Measurements from ENCODE around the gene MAPK8IP2.
"Not testable (repeated sequence)": the region's sequence is repeated elsewhere in the genome, so short reads cannot be mapped to it uniquely, and the experiment has no call there.

The MAPK8IP2 gene

DNA sequence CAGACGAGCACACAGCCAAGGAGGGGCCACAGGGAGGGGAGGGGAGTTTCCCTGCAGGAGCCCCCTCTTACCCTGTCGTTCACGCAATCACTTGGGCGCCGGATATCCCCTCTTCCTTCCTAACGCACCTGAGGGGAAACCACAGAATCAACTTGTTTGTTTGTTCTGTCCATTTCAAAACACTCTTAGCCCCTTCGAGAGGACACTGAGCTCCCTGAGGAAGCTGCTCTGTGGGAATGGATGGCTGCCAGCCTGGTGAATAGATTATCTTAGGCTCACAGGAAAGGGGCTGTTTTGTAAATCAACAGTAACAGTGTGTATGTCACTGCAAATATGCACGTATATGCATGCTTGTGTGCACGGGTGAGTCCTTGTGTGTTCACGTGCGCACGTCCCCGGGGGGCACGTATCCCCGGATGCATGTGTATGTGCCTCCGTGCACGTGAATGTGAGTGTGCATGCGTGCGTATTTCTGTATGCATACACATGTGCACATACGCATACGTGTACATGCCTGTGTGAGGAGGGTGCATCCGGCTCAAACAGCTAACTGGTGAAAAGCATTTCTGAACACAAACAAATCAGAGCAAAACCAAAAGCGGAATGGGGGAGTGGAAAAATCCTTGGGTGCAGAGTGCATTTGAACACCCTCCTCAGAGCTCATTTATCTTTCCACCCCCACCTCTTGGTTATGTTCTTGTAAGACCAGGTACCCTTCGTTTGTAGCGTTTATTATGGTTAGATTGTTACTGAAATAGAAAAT is 20.2 kb downstream of the MAPK8IP2 start:
- peak; percentile 61 for DNase-seq

DNA sequence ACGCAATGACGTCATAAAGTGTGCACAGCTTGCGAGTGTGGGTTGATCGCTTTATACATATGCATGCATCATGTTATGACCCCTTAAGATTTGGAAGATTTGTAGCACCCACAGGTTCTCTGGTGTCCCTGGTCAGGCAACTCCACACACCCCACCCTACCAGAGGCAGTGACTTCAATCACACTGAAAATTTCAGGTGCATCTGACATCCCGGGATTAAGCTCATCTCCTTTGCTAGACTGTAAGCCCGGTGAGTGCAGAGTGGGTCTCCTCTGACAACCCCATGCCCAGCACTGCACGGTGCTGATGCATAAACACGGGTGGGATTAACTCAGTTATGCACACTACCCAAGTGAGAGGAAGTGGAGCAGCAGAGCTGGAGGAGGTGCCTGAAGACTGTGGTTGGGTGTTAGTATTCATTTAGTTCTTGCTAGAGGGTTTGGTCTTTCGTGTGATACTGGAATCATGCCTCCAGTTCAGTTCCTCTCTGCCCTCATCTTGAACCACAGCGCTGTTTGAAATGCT is 20.8 kb downstream of the MAPK8IP2 start:
- peak; percentile 55 for DNase-seq

DNA sequence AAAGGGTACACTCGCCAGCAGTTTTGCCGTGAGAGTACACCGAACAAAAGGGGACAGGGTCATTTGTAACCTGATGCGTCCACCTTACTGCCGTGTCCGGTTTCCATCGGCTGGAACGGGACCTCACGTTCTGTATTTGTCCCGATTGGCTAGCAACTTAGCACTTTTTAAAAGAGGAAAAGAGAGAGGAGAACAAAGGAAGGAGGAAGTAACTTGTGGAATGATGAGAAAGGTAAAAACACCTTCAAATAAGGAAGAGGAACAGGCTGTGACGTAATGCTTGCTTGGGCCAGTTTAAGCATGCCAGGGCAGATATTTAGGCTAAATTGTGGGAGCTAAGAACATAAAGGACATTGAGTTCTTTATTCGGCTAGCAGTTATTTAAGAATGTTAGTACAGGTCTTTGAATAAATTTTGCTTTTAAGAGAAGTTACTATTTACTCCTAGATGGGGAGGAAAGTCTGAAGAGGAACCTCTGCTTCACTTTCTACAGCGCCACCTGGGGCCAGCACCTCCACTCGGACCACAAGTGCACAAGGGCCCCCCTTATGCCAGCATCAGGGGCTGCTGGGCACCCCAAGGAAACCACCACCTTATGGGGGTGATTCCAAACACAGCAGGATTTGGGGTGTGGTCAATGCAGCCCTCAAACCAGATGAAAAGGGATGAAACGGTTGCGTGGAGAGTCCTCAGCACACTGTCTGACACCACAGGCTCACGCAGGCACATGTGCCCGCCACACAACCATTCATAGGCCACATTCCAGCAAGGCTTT is 21.5 kb downstream of the MAPK8IP2 start:
- peak; percentile 23 for DNase-seq

DNA sequence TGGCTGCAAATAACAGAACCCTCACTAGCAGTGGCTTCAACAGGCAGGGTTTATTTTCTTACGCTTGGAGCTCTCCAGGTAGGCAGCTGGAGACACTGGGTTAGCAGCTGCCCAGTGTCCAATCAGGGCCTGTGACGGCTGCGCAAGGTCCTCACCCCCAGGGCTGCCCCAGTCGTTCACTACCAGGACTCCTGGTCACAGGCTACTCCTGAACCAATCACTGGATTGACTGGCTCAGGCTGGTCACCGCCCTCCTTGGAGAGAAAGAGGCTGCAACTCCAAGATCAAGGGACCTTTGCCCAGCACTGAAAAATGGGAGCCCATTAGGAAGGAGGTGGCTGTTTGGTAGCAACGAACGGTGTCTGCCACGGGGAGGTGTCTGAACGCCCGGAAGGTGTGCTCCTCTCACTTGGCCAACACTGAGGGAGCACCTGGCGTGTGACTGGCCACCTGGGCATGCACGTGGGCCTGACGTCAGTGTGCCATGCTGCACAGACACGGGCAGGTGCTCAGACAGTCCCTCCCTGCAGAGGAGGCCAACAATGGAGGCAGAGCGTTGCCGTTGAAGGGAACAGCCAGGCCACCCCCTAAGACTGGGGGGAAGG is 22.2 kb downstream of the MAPK8IP2 start:
- DNase-seq = no peak

DNA sequence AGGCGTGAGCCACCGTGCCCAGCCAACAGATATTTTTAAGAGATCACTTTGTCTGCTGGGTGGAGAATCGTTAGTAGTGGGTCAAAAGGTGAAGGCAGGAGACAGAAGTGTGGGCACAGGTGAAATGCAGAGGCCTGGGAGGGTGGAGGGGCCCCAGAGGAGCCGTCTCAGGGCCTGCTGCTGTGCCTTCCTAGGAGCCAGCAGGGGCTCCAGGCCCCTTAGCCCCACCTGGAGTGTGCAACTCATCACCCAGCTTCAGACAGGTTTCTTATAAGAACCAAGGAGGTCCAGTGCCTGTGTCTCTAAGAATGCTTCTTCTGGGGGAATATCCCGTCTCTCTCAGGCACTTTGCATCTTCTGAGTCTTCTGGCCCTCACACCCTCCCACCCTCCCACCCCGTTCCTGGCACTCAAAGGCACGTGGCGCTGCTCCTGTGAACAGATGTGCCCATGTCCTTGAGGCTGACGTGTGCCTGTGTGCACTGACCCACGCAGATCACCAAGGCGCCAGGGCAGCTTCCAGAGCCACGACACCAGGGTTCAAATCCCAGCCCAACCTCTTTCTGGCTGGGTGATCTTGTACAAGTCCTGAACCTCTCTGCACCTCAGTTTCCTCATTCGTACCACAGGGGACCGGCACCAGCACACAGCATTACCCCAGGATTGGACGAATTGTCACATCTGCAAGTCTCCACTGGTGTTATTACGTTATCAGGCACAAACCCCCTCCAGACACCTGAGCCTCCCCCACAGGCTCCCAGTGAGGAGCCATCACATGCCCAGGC is 23.9 kb downstream of the MAPK8IP2 start:
- no peak for DNase-seq

DNA sequence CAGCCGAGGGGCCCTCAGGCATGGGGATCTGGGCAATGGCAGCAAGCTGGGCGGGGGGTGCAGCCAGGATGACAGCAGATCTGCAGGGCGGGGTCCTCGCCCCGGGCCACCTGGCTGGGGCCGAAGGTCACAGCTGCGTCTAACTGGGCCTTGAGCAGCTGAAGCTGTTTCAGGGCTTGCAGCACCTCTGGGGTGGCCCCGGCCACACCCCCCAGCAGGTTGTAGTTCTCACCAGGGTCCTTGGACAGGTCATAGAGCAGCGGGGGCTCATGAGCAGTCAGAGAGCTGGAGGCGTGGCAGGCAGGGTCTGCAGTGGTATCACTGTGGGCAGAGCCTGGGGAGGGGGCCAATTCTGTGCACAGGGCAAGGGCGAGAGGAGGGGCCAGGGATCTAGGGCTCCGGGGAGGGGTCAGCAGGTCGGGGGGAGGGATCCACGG is 24.6 kb downstream of the MAPK8IP2 start:
- no peak for DNase-seq

DNA sequence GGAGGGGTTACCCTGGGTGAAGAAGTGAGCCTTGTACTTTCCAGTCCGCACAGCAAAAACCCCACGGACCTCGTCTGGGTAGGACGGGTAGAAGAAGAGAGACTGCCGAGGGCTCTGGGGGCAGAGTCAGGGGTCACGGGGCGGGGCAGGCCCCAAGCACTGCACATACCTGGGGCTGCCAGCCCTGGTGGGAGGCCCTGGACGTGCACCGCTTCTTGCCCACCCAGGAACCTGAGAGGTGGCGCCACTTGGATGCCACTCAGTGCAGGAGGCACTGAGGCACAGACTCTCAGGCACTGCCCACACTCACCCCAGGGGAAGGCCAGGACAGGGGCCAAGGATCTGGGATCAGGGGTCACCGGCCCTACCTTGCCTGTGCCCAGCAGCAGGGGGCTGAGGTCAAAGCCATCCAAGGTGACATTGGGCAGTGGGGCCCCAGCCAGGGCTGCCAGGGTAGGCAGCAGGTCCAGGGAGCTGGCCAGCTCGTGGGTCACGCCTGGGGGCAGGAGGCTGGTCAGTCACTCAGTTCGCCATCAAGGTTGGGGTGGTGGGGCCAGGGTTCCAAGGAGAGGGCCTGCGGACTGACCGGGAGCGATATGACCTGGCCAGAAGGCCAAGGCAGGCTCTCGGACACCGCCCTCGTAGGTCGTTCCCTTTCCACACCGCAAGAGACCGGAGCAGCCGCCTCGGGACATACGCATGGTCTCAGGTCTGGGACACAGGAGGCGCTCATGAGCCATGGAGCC is 25.1 kb downstream of the MAPK8IP2 start:
- no peak for DNase-seq

DNA sequence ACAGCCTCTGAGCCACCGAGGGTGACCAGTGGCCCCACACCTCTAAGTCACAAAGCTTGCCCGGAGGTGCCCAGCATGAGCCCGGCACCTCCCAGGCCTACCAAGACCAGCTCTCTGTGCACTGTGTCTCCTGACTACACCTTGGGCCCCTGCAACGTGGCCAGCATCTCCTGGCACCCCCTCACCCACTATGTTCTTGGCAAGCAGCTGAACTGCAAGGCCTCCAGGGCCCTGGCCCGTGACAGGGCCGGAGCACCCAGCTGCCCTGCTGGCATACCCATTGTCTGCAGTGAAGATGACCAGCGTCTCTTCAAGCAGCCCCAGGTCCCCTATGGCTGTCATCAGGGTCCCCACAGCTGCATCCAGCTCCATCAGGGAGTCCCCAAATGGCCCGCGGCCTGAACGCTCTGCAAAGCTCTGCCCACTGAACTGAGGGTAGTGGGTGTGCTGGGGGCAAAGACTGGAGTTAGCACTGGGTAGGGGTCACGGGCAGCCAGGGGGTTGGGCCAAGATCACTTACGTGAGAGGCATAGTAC is 25.8 kb downstream of the MAPK8IP2 start:
- no peak for DNase-seq

DNA sequence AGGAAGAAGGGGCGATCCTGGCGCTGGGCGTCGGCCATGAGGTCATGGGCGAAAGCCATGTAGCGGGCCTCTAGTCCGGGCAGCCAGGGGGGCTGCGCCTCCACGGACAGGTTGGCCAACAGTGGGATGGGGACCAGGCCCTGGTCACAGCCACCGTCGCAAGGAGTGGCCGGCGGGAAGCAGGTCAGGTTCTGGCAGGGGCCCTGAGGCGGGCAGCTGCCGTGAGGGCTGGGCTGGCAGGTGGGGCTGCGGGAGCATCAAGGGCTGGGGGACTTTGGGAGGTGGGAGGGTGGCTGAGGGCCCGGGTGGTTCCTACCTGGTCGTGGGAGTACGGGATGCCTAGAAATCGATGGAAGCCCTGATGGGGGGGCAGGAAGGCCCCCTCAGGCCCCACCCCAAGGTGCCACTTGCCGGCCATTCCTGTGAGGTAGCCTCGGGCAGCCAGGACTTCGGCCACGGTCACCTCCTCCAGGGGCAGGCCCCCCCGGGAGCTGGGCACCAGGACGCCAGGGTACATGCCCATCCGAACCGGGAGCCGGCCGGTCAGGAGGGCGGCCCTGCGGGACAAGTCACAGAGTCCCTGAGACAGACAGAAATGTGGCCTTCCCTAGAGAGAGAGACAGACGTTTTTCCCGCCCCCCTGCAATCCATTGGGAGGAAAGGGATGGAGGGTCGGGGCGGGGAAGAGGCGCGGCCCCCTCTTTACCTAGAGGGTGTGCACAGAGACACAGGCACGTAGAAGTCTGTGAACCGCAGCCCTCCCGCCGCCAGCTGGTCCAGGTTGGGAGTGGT is 26.5 kb downstream of the MAPK8IP2 start:
- no peak for DNase-seq

DNA sequence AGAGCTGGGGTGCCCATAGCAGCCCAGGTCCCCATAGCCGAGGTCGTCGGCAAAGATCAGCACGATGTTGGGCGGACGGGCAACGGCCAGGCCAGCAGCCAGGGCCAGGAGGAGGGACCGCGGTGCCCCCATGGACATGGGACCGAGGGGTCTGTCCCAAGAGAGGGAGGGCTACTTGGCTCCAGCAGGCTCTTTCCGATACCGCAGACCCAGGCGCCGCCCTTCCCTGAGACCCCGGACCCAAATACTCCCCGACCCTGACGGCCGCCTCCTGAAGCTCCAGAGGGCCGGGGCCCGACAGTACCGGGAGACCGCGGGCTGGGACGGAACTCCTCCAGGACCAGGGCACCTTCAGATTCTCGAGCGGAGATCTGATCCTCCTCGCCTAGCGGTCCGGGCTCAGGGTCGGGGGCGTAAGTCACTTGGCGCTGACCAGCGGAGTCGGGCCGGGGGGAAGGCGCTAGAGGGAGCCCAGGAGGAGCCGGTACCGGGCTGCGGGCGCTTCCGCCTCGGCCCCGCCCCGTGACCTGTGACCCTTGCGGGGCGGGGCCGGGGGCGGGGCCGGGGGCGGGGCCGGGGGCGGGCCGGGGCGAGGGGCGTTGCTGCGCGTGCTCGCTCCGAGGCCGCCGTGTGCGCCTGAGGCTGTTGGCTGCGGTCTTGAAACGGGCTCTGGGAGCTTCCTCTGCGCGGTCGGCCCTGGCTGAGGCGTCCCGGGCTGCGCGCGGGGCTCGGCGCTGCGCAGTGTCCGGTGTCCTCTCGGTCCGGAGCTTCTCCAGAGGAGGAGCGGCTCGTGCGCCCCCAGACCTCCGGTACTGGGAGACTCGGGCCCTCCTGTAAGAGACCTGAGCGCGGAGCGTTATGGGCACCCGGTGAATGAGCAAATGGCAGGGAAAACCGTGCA is 27.3 kb downstream of the MAPK8IP2 start, which contains the start of gene ARSA:
TSS of gene ARSA (minus strand) at position 511 of the 901 bp plus-strand sequence. CDS start at position 138, 373 bp downstream.
- peak; percentile 75 for DNase-seq

DNA sequence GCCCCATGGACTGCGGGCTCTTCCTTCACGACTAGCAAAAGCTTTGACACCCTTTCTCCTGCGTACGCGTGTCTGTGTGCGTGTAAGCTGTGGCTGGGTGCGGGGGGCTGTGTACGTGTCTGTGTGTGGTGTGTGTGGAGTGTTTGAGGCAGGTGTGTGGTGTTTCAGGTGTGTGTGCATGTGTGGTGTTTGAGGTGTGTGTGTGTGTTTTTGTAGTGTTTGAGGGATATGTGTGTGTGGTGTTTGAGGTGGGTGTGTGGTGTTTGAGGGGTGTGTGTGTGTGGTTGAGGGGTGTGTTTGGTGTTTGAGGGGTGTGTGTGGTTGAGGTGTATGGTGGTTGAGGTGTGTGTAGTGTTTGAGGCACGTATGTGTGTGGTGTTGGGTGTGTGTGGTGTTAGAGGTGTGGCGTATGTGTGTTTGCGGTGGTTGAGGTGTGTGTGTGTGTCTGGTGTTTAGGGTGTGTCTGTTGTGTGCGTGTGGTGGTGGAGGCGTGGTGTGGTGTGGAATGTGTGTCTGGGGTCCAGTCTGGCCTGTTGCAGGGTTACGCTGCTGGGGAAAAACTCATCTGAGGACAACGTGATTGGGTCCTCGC is 28.0 kb downstream of the MAPK8IP2 start:
- DNase-seq = no peak

DNA sequence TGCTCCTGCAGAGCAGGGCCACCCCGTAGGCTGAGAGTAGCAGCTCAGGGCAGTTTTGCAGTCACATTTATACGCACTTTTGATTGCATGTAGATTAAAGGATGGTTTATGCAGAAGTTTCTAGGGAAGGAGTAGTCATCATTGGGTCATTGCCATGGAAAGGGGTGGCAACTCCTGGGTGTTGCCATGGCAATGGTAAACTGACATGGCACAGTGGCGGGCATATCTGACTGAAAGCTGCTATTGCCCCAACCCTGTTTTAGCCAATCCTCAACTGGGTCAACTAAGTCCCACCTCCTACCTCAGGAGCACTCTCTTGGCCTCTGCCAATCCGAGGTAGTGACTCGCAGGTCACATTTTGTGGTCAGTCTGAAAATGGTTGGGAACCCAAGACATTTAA is 29.8 kb downstream of the MAPK8IP2 start:
- no peak for DNase-seq

DNA sequence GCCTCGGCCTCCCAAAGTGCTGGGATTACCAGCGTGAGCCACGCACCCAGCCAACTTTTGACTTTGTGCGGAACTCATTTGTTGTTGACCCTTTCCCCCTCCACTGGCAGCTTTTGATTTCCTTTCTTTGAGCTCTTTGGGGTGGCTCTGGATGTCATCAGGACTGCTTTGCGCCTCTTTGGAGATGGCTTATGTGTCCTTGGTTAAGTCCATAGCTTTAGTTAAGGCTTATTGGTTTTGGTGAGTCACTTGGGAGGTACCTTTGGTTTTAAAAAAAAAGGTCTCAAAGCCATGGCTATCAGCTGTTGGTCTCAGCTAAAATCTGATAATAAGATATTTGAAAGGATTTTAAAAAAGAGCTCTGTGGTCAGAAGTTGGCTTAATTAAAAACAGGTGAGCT is 32.5 kb downstream of the MAPK8IP2 start:
- no peak for DNase-seq

DNA sequence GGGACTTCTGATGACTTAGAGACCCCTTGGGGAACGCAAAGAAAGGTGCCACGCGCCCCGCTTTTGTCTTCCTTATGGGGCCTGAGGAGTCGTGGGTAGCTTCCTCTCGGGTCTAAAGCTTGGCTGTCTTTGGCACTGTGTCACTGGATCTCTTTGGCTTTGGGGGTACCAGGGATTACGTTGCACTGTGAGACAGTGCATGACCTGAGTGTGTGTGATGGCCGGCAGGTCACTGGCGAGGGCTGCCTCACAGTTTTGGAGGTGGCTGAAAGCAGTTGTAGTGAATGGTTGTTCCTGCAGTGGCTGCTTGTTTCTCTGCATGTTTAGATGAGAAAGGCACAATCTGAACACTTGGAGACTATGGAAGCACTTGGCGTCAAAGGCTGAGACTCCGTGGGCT is 33.2 kb downstream of the MAPK8IP2 start:
- no peak for DNase-seq

DNA sequence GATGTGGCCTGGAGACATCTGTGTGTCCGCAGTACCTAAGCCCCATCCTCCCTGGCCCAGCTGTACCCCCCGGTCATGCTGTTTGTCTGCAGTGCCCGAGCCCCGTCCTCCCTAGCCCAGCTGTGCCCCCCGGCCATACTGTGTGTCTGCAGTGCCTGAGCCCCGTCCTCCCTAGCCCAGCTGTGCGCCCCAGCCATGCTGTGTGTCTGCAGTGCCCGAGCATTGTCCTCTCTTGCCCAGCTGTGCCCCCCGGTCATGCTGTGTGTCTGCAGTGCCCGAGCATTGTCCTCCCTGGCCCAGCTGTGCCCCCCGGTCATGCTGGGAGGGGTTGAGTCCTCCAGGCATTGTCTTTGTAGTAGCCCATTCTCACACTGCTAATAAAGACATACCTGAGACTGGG is 35.0 kb downstream of the MAPK8IP2 start:
- no peak for DNase-seq

DNA sequence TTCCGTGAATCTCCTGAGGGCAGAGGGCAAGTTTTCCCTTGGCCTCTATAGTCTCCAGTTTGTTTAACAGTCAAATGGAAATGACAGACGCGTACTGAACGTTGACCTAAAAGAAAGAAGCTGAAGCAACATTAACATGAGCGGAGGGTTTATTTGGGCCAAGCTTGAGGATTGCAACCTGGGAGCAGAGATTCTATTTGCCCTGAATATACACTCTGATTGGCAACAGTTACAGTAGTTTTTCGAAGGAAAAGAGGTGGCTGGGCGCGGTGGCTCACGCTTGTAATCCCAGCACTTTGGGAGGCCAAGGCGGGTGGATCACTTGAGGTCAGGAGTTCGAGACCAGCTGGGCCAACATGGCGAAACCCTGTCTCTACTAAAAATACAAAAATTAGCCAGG is 39.7 kb downstream of the MAPK8IP2 start:
- DNase-seq = not testable (repeated sequence)

DNA sequence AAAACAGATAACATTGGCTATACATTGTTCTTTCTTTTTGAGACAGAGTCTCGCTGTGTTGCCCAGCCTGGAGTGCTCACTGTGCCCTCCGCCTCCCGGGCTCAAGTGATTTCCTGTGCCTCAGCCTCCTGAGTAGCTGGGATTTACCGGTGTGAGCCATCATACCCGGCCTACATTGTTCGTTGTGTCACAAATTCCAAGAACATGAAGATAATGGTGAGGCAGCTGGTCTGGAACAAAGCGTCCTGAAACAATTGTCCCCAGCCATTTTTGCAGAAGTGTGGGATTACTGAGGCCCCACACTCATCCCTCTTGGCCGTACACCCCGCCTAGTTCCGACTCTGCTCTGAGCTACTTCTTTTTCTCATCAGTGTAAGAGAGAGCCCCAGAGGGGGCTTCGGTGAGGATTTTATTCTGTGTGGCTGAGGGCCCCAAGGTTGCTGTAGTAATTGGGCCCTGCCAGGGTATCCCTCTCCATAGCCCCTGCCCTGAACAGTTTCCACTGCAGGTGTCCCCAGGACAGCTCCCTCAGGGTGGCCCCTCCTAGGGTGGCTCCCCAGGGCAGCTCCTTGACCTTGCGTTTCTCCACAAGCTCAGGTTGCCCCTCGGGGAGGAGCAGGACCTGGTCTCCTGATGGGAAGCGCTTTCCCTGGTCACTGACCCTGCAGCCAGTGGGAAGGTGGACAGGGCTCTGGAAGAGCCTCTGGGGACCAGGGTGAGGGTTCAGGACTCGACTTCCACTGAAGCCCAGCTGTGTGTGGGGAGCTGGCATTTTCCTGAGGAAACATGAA is 40.5 kb downstream of the MAPK8IP2 start:
- DNase-seq = no peak
